ENCODE measurements around the gene CSTA.

CSTA gene

GRCh38 chr3:122294359-122294758 is 30.7 kb upstream of the CSTA start:
- TF ChIP-seq TCF12 (IDR thresholded peaks at IDR 0.05; ENCODE audit: low read depth) (no peak), EGR1 (IDR thresholded peaks at IDR 0.05) (no peak), ZBTB7A (IDR thresholded peaks at IDR 0.05; ENCODE audit: low read depth) (no peak), YY1 (IDR thresholded peaks at IDR 0.05; ENCODE audit: low read depth) (no peak), CREB1 (IDR thresholded peaks at IDR 0.05; ENCODE audit: low read depth) (no peak), USF1 (IDR thresholded peaks at IDR 0.05) (no peak), FOXM1 (IDR thresholded peaks at IDR 0.05; ENCODE audit: borderline replicate concordance, low read depth) (no peak), REST (IDR thresholded peaks at IDR 0.05; ENCODE audit: low read depth) (no peak), RAD21 (IDR thresholded peaks at IDR 0.05; ENCODE audit: low read depth) (no peak), TAF1 (IDR thresholded peaks at IDR 0.05; ENCODE audit: low read depth) (no peak), EP300 (IDR thresholded peaks at IDR 0.05; ENCODE audit: borderline replicate concordance) (no peak), MAX (IDR thresholded peaks at IDR 0.05) (no peak), CEBPB (IDR thresholded peaks at IDR 0.05) (no peak), TEAD4 (IDR thresholded peaks at IDR 0.05) (no peak), NFIC (IDR thresholded peaks at IDR 0.05) (no peak)

- TF ChIP-seq FOXM1 (IDR thresholded peaks at IDR 0.05; ENCODE audit: borderline replicate concordance, low read depth) (no peak), TCF12 (IDR thresholded peaks at IDR 0.05; ENCODE audit: low read depth) (no peak), MAX (IDR thresholded peaks at IDR 0.05) (no peak), EP300 (IDR thresholded peaks at IDR 0.05; ENCODE audit: borderline replicate concordance) (no peak), USF1 (IDR thresholded peaks at IDR 0.05) (no peak), TAF1 (IDR thresholded peaks at IDR 0.05; ENCODE audit: low read depth) (no peak), REST (IDR thresholded peaks at IDR 0.05; ENCODE audit: low read depth) (no peak), TEAD4 (IDR thresholded peaks at IDR 0.05) (no peak), RAD21 (IDR thresholded peaks at IDR 0.05; ENCODE audit: low read depth) (no peak)
Measured at GRCh38 chr3:122295266-122296062, 29.6 kb upstream of the CSTA start.

- TF ChIP-seq YY1 (IDR thresholded peaks at IDR 0.05; ENCODE audit: low read depth) (no peak), TAF1 (IDR thresholded peaks at IDR 0.05; ENCODE audit: low read depth) (no peak), NFIC (IDR thresholded peaks at IDR 0.05) (no peak), TEAD4 (IDR thresholded peaks at IDR 0.05) (no peak), ZBTB7A (IDR thresholded peaks at IDR 0.05; ENCODE audit: low read depth) (no peak), RAD21 (IDR thresholded peaks at IDR 0.05; ENCODE audit: low read depth) (no peak), USF1 (IDR thresholded peaks at IDR 0.05) (no peak), EGR1 (IDR thresholded peaks at IDR 0.05) (no peak), EP300 (IDR thresholded peaks at IDR 0.05; ENCODE audit: borderline replicate concordance) (no peak), MAX (IDR thresholded peaks at IDR 0.05) (no peak), CREB1 (IDR thresholded peaks at IDR 0.05; ENCODE audit: low read depth) (no peak), TCF12 (IDR thresholded peaks at IDR 0.05; ENCODE audit: low read depth) (no peak), REST (IDR thresholded peaks at IDR 0.05; ENCODE audit: low read depth) (no peak), CEBPB (IDR thresholded peaks at IDR 0.05) (no peak), FOXM1 (IDR thresholded peaks at IDR 0.05; ENCODE audit: borderline replicate concordance, low read depth) (no peak)
Measured at GRCh38 chr3:122298239-122298638, 26.8 kb upstream of the CSTA start.

Measured in Ishikawa (cell line).